Measurements from ENCODE around the gene ST8SIA5.

Gene ST8SIA5

DNA sequence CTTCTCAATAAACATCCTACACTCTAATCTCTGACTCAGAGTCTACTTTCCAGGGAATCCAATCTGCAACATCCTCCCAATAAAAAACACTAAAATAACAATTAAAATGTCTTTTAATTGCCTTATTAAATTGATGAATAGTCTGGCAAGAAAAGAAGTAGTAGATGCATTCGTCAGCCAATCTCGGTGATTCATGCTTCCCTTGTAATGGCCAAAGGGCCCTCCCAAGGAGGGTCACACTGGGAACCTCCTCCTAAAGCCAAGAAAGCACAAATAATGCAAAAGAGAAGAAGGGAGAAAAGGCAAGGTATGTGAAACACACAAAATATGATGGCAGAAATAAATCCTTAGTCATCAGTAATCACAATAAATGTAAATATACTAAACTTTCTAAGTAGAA is 16.8 kb downstream of the ST8SIA5 start:
- no peak for DNase-seq (ENCODE audit: low read depth, low spot score)

DNA sequence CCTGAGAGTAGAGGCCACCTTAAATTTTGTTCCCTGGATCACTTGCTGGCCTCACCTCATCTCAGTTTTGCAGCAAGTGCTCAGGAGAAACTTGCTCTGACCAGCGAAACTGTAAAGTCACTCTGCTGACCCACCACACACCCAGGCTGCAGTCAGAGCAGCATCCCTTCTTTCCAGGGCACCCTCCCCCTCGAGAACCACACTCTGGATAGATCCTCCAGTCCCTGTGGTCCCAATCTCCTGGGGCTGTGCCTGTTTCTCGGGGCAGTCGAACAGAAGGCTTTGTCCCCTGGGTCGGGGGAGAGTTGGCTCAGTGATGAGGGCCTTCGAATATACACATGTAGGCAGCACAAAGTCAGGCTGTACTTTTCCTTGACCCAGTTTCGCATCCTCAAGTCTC is 18.4 kb downstream of the ST8SIA5 start:
- DNase-seq (ENCODE audit: low read depth, low spot score) = no peak

- no peak for DNase-seq (ENCODE audit: low read depth, low spot score)
Observed at GRCh38 chr18:46736736-46737135, 20.1 kb downstream of the ST8SIA5 start.

GRCh38 chr18:46736135-46736534 is 20.7 kb downstream of the ST8SIA5 start:
- DNase-seq (ENCODE audit: low read depth, low spot score) = no peak

GRCh38 chr18:46734981-46735380 is 21.9 kb downstream of the ST8SIA5 start:
- DNase-seq (ENCODE audit: low read depth, low spot score) = no peak

- no peak for DNase-seq (ENCODE audit: low read depth, low spot score)
Observed at GRCh38 chr18:46733872-46734271, 23.0 kb downstream of the ST8SIA5 start.

DNA sequence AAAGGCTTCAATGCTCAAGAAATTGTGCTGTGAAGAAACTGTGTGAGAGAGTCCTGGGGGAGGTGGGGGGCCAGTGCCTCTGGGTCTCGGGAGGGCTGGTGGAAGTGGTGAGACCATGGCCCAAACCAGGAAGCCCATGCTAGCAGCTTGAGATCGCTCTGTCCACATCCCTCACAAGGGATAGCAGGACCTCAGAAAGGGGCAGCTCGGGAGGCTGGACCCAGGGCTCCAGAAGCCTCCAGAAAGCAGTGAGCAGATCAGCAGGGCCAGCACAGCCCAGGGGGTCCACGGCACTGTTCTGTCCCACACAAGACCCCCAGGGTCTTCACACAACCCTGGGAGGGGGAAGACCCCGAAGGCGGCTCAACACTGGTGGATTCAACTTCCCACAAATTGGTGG is 24.1 kb downstream of the ST8SIA5 start:
- no peak for DNase-seq (ENCODE audit: low read depth, low spot score)

GRCh38 chr18:46732201-46732600 is 24.7 kb downstream of the ST8SIA5 start:
- DNase-seq (ENCODE audit: low read depth, low spot score) = no peak

- no peak for DNase-seq (ENCODE audit: low read depth, low spot score)
Observed at GRCh38 chr18:46731316-46731715, 25.5 kb downstream of the ST8SIA5 start.

- no peak for DNase-seq (ENCODE audit: low read depth, low spot score)
Observed at GRCh38 chr18:46728219-46728930, 28.5 kb downstream of the ST8SIA5 start.

- DNase-seq (ENCODE audit: low read depth, low spot score) = no peak
Observed at GRCh38 chr18:46727177-46727576, 29.7 kb downstream of the ST8SIA5 start.

- no peak for DNase-seq (ENCODE audit: low read depth, low spot score)
Observed at GRCh38 chr18:46725310-46725709, 31.5 kb downstream of the ST8SIA5 start.

GRCh38 chr18:46723856-46724415 is 32.9 kb downstream of the ST8SIA5 start:
- no peak for DNase-seq (ENCODE audit: low read depth, low spot score)

- DNase-seq (ENCODE audit: low read depth, low spot score) = no peak
Observed at GRCh38 chr18:46722051-46722450, 34.8 kb downstream of the ST8SIA5 start.

DNA sequence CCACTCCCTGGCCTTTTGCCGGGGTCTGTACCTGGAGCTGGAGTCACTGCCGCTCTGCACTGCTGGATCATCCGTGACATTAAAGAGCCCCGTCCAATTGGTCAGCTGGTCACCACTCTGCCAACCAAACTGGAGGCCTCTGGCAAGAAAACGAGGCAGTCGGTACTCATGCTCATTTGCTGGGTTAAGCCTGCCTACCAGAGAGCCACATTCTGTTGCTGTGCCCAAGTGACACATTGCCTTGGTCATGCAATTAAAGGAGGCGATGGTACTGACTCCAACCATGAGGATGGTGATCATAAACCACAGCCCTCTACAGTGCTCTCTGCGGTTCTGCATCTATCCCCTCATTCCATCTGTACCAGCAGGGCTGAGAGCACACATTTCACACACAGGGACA is 35.5 kb downstream of the ST8SIA5 start:
- no peak for DNase-seq (ENCODE audit: low read depth, low spot score)

- no peak for DNase-seq (ENCODE audit: low read depth, low spot score)
Observed at GRCh38 chr18:46720521-46720920, 36.3 kb downstream of the ST8SIA5 start.

DNA sequence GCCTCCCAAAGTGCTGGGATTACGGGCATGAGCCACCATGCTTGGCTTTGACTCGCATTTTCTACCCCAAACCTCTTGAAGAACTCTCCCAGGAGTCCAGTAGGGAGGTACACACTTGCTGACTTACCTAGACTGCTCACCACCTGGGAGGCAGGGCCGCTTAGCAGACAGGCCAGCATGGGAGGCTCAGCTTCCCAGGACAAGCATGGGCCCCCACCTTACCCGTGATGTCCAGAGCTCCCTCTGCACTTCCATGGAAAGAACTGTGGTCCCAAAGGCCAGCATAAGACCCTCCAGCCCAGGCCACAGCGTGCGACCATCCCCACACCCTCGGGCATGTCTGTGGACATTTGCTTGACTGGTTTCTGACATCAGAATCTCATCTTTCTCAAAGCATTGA is 36.8 kb downstream of the ST8SIA5 start:
- no peak for DNase-seq (ENCODE audit: low read depth, low spot score)

DNA sequence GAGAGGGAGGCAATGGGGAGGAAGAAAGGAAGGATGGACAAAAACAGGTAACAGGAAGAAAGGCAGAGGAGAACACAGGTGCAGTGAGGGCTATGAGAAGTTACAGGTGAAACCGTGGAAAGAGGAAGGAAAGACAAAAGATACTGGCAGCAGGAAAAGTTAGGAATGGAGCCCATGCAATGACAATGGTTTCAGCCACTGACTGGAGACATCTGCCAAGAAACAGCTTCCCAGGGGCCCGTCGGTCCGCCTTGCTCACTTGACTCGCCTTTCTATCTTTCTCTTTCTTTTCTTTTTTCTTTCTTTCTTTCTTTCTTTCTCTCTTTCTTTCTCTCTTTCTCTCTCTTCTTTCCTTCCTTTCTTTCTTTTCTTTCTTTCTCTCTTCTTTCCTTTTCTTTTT is 37.5 kb downstream of the ST8SIA5 start:
- DNase-seq (ENCODE audit: low read depth, low spot score) = no peak

GRCh38 chr18:46718501-46719341 is 38.1 kb downstream of the ST8SIA5 start:
- no peak for DNase-seq (ENCODE audit: low read depth, low spot score)

GRCh38 chr18:46716827-46717226 is 40.0 kb downstream of the ST8SIA5 start:
- DNase-seq (ENCODE audit: low read depth, low spot score) = no peak

GRCh38 chr18:46716336-46716735 is 40.5 kb downstream of the ST8SIA5 start:
- DNase-seq (ENCODE audit: low read depth, low spot score) = no peak

DNA sequence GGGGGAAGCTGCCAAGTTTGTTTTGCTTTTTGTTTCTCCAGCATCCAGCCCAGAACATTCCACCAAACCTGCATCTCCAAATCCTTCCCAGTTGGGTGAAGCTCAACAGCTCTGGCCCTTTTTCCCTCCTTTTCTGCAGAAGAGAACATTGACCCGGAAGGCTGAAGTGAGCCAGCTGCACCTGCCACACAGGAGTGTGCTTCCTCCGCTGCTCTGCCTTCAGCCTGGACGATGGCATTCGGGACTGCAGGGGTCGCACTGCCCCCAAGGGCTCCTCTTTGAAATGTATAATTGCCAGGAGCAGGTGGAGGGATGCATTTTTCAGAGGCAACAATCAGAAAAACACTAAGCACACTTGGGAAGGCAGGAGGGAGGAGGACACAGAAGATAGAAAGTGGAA is 41.8 kb downstream of the ST8SIA5 start:
- no peak for DNase-seq (ENCODE audit: low read depth, low spot score)

DNA sequence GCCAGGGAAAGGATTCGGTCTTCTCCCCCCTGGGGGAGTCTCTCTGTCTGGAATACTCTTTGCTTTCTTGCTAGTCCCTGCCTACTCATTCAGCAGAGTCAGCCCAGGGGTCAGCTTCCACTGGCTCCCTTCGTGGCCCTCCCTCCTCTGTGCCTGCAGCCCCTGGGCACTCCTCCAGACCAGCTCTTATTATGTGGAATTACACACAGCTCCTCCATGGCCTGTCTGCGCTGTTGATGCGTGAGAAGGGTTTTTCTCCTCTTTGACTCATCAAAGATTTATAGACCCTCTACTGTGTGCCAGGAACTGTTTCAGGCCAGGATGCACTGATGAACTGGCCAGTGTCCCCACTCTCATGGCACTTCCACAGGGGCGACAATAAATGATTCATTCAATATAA is 44.4 kb downstream of the ST8SIA5 start:
- DNase-seq (ENCODE audit: low read depth, low spot score) = no peak

All from activated CD4-positive, CD25-positive, alpha-beta regulatory T cell treated with anti-CD3 and anti-CD28 coated beads, Interleukin-2, amount 50 U/mL, for 16 hours (primary cell).